Measurements from ENCODE around the gene IPCEF1. TPM values are rescaled to one million over a fixed set of nuclear protein-coding genes. Genes with fewer than 3 reads are reported as not detected.

IPCEF1 gene
- total and polyA plus RNA-seq, 4 donors, result 0.46 to 2.8 (median 1.3) TPM

DNA sequence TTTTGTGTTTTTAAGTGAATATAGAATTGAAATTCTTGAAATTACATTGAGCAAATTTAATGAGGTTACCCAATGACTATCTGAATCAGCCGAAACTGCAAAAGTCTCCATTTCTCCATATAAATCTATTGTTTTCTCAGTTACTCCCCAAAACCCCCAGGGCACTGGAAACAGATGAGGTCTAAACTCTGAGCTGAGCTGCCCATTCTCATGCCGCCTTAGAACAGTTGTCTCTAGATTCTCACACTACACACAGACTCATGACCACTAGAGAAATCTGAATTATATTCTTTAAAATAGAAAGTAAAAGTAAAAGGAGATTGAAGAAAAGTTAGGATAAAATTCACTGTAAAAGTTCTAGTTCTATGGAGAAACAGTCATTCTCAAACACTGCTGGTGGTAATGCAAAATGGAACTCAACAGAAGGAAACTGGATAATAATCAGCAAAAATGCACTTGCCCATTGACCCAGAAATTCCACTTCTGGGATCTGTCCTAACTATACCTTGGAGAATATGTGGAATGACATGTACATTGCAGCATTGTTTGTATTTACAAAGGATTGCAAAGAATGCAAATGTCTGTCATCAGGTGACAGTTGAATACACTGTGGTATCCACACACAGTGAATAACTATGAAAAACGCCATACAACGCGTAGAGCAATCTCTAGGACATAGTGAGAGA is 125.5 kb downstream of the IPCEF1 start:
- Histone ChIP-seq H3K27me3 (ENCODE audit: control insufficient read depth in 4 of 4, insufficient read depth in 4 of 4, low read length in 3 of 4) (no peaks in the 10 kb centered on the region), H3K27ac (ENCODE audit: low read depth in 1 of 2, low read length in 2 of 2) (no peak overlapping the region), H3K4me3 (ENCODE audit: low read depth in 1 of 3, low read length in 3 of 3) (no peak overlapping the region), H3K4me1 (ENCODE audit: control insufficient read depth in 4 of 4, insufficient read depth in 4 of 4, low read length in 3 of 4) (peaks cover 0 to 3% (median 0%) of the 10 kb centered on the region in 4 donors), H3K9me3 (ENCODE audit: control insufficient read depth in 4 of 4, low read length in 3 of 4) (no peaks in the 10 kb centered on the region), H3K36me3 (ENCODE audit: control insufficient read depth in 4 of 4, insufficient read depth in 3 of 4, low read depth in 1 of 4, low read length in 3 of 4) (no peaks in the 10 kb centered on the region), H3K9ac (ENCODE audit: low read depth in 1 of 2, low read length in 2 of 2) (no peak overlapping the region)
- WGBS, result 91% methylated on average over 5 of the region's 5 CpGs
- DNase-seq (ENCODE audit: low spot score), result no peak
- TF ChIP-seq, protein P1, sequence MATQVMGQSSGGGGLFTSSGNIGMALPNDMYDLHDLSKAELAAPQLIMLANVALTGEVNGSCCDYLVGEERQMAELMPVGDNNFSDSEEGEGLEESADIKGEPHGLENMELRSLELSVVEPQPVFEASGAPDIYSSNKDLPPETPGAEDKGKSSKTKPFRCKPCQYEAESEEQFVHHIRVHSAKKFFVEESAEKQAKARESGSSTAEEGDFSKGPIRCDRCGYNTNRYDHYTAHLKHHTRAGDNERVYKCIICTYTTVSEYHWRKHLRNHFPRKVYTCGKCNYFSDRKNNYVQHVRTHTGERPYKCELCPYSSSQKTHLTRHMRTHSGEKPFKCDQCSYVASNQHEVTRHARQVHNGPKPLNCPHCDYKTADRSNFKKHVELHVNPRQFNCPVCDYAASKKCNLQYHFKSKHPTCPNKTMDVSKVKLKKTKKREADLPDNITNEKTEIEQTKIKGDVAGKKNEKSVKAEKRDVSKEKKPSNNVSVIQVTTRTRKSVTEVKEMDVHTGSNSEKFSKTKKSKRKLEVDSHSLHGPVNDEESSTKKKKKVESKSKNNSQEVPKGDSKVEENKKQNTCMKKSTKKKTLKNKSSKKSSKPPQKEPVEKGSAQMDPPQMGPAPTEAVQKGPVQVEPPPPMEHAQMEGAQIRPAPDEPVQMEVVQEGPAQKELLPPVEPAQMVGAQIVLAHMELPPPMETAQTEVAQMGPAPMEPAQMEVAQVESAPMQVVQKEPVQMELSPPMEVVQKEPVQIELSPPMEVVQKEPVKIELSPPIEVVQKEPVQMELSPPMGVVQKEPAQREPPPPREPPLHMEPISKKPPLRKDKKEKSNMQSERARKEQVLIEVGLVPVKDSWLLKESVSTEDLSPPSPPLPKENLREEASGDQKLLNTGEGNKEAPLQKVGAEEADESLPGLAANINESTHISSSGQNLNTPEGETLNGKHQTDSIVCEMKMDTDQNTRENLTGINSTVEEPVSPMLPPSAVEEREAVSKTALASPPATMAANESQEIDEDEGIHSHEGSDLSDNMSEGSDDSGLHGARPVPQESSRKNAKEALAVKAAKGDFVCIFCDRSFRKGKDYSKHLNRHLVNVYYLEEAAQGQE (IDR thresholded peaks at IDR 0.05), result no peak
- TF ChIP-seq, protein P2, sequence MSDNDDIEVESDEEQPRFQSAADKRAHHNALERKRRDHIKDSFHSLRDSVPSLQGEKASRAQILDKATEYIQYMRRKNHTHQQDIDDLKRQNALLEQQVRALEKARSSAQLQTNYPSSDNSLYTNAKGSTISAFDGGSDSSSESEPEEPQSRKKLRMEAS (IDR thresholded peaks at IDR 0.05), result no peak
- TF ChIP-seq RAD21 (IDR thresholded peaks at IDR 0.05) (no peak), YY1 (IDR thresholded peaks at IDR 0.05) (no peak), HNF4A (conservative IDR thresholded peaks at IDR 0.05) (no peak), SP1 (IDR thresholded peaks at IDR 0.05) (no peak), NR2F2 (IDR thresholded peaks at IDR 0.05) (no peak), TAF1 (conservative IDR thresholded peaks at IDR 0.05) (no peak), EGR1 (IDR thresholded peaks at IDR 0.05; ENCODE audit: low read depth in 2 of 2) (no peak), GABPA (IDR thresholded peaks at IDR 0.05 in 1 of 2, conservative IDR thresholded peaks at IDR 0.05 in 1 of 2) (no peak), HNF4G (IDR thresholded peaks at IDR 0.05) (no peak)

DNA sequence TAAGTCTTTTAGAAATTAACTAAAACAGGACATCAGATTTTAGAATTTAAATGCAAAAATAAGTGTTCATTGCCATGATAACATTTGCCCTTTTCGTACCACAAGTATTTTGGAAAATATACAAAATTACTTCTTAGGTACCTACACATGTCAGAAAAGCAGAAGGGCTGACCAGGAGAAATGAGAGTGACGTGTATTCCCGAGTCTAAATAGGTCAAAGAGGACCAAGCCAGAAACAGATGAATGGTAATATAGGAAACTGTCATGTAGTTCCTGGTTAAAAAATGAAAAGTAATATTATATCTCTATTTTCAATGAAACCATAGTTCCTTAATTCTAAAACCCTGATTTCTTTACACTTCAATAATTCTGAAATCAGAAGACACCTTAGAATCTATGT is 126.2 kb downstream of the IPCEF1 start:
- WGBS, result 82% methylated on average over 3 of the region's 3 CpGs
- H3K4me3 ChIP-seq (ENCODE audit: low read depth in 1 of 3, low read length in 3 of 3), result no peak overlapping the region

DNA sequence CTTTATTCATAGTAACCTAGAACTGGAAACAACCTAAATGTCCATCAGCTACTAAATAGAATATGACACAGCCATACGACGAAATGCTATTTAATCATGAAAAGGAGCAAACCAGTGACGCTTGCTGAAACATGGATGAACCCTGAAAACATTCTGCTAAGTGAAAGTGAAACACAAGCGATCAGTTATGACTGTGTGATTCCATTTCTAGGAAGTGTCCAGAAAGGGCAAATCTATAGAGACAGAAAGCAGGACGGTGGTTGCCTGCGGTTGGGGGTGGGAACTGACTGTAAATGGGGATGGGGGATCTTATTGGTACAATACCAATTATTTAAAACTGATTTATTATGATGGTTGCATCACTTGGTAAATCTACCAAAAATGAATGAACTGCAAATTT is 126.8 kb downstream of the IPCEF1 start:
- Histone ChIP-seq H3K27ac (ENCODE audit: low read depth in 1 of 2, low read length in 2 of 2) (no peak overlapping the region), H3K9ac (ENCODE audit: low read depth in 1 of 2, low read length in 2 of 2) (no peak overlapping the region), H3K36me3 (ENCODE audit: control insufficient read depth in 4 of 4, insufficient read depth in 3 of 4, low read depth in 1 of 4, low read length in 3 of 4) (no peaks in the 10 kb centered on the region), H3K4me3 (ENCODE audit: low read depth in 1 of 3, low read length in 3 of 3) (no peak overlapping the region), H3K27me3 (ENCODE audit: control insufficient read depth in 4 of 4, insufficient read depth in 4 of 4, low read length in 3 of 4) (no peaks in the 10 kb centered on the region), H3K9me3 (ENCODE audit: control insufficient read depth in 4 of 4, low read length in 3 of 4) (no peaks in the 10 kb centered on the region), H3K4me1 (ENCODE audit: control insufficient read depth in 4 of 4, insufficient read depth in 4 of 4, low read length in 3 of 4) (peaks cover 0 to 3% (median 0%) of the 10 kb centered on the region in 4 donors)
- 69% methylated on average over 6 of the region's 6 CpGs for WGBS
- no peak for DNase-seq (ENCODE audit: low spot score)
- no peak for TF ChIP-seq EGR1 (IDR thresholded peaks at IDR 0.05; ENCODE audit: low read depth in 2 of 2)
- no peak for TF ChIP-seq RXRA (IDR thresholded peaks at IDR 0.05)
- TF ChIP-seq HNF4G (IDR thresholded peaks at IDR 0.05), result no peak
- TF ChIP-seq RAD21 (IDR thresholded peaks at IDR 0.05), result no peak

More for the DNA sequence above, 126.2 kb downstream of the IPCEF1 start:
- TF ChIP-seq YY1 (IDR thresholded peaks at IDR 0.05) (no peak), JUND (IDR thresholded peaks at IDR 0.05) (no peak), FOXA2 (IDR thresholded peaks at IDR 0.05) (no peak), TAF1 (conservative IDR thresholded peaks at IDR 0.05) (no peak)
- Histone ChIP-seq H3K9me3 (ENCODE audit: control insufficient read depth in 4 of 4, low read length in 3 of 4) (no peaks in the 10 kb centered on the region), H3K36me3 (ENCODE audit: control insufficient read depth in 4 of 4, insufficient read depth in 3 of 4, low read depth in 1 of 4, low read length in 3 of 4) (no peaks in the 10 kb centered on the region), H3K4me1 (ENCODE audit: control insufficient read depth in 4 of 4, insufficient read depth in 4 of 4, low read length in 3 of 4) (peaks cover 0 to 3% (median 0%) of the 10 kb centered on the region in 4 donors), H3K27ac (ENCODE audit: low read depth in 1 of 2, low read length in 2 of 2) (no peak overlapping the region), H3K9ac (ENCODE audit: low read depth in 1 of 2, low read length in 2 of 2) (no peak overlapping the region), H3K27me3 (ENCODE audit: control insufficient read depth in 4 of 4, insufficient read depth in 4 of 4, low read length in 3 of 4) (no peaks in the 10 kb centered on the region)
- DNase-seq (ENCODE audit: low spot score), result no peak

All from liver (tissue), 9 donors.